Measurements from ENCODE around the gene DKK1.

The DKK1 gene

DNA sequence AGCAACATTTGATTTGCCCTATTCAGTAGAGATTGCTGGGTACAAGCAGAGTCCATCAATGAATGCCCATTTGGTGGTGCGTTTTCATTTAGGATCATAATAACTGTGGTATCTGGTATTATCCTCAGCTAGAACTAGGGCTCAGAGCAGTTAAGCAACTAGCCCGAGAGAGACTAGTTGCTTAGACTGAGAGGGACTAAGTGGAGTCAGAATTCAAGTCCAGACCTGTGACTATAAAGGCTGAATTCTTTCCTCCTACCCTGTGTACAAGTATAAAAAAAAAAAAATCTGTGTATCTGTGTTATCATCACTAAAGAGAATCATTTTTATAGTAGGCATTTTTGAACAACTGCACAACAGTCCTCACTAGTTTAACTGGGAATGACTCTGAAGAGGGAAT, 45.3 kb upstream of the DKK1 start:
- Histone ChIP-seq H3K27me3 (ENCODE audit: low read length) (no peaks in the 10 kb centered on the region), H3K4me3 (ENCODE audit: insufficient read depth, low read length, poor library complexity, severe bottlenecking) (no peak overlapping the region), H3K79me2 (ENCODE audit: insufficient read depth, low read length) (no peaks in the 10 kb centered on the region), H3K9ac (ENCODE audit: low read length) (no peak overlapping the region), H3K27ac (ENCODE audit: low read depth, low read length) (no peak overlapping the region), H3K4me2 (ENCODE audit: low read depth, low read length, poor library complexity, severe bottlenecking) (no peak overlapping the region), H3K9me2 (replicated peaks; ENCODE audit: insufficient read depth, low read length) (no peaks in the 10 kb centered on the region), H3K36me3 (ENCODE audit: low read length) (no peaks in the 10 kb centered on the region), H2AFZ (ENCODE audit: low read depth, low read length, severe bottlenecking) (no peak overlapping the region), H3F3A (ENCODE audit: insufficient read depth) (no peaks in the 10 kb centered on the region), H3K9me3 (ENCODE audit: insufficient read depth, low read length) (no peaks in the 10 kb centered on the region), H4K20me1 (ENCODE audit: low read depth, low read length) (no peaks in the 10 kb centered on the region)
- TF ChIP-seq, protein P1, sequence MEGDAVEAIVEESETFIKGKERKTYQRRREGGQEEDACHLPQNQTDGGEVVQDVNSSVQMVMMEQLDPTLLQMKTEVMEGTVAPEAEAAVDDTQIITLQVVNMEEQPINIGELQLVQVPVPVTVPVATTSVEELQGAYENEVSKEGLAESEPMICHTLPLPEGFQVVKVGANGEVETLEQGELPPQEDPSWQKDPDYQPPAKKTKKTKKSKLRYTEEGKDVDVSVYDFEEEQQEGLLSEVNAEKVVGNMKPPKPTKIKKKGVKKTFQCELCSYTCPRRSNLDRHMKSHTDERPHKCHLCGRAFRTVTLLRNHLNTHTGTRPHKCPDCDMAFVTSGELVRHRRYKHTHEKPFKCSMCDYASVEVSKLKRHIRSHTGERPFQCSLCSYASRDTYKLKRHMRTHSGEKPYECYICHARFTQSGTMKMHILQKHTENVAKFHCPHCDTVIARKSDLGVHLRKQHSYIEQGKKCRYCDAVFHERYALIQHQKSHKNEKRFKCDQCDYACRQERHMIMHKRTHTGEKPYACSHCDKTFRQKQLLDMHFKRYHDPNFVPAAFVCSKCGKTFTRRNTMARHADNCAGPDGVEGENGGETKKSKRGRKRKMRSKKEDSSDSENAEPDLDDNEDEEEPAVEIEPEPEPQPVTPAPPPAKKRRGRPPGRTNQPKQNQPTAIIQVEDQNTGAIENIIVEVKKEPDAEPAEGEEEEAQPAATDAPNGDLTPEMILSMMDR (IDR thresholded peaks at IDR 0.05; ENCODE audit: insufficient read depth, low read length, poor library complexity, severe bottlenecking): no peak
- no peak for TF ChIP-seq EZH2phosphoT487 (conservative IDR thresholded peaks at IDR 0.05; ENCODE audit: low read length)

- Histone ChIP-seq H3F3A (ENCODE audit: insufficient read depth) (no peaks in the 10 kb centered on the region), H3K79me2 (ENCODE audit: insufficient read depth, low read length) (no peaks in the 10 kb centered on the region)
- TF ChIP-seq, protein P1 (IDR thresholded peaks at IDR 0.05; ENCODE audit: insufficient read depth, low read length, poor library complexity, severe bottlenecking): no peak
- TF ChIP-seq EZH2phosphoT487 (conservative IDR thresholded peaks at IDR 0.05; ENCODE audit: low read length): no peak
Observed at GRCh38 chr10:52269233-52269632, 44.8 kb upstream of the DKK1 start.

GRCh38 chr10:52276163-52276562, 37.9 kb upstream of the DKK1 start:
- TF ChIP-seq, protein P1 (IDR thresholded peaks at IDR 0.05; ENCODE audit: insufficient read depth, low read length, poor library complexity, severe bottlenecking): no peak
- TF ChIP-seq EZH2phosphoT487 (conservative IDR thresholded peaks at IDR 0.05; ENCODE audit: low read length): no peak
- Histone ChIP-seq H3K79me2 (ENCODE audit: insufficient read depth, low read length) (no peaks in the 10 kb centered on the region), H3K9ac (ENCODE audit: low read length) (no peak overlapping the region), H3K27ac (ENCODE audit: low read depth, low read length) (no peak overlapping the region), H3F3A (ENCODE audit: insufficient read depth) (no peaks in the 10 kb centered on the region), H3K9me2 (replicated peaks; ENCODE audit: insufficient read depth, low read length) (no peaks in the 10 kb centered on the region), H3K9me3 (ENCODE audit: insufficient read depth, low read length) (peaks cover 5% of the 10 kb centered on the region; the same call in 1 of the 2 replicates), H3K27me3 (ENCODE audit: low read length) (no peaks in the 10 kb centered on the region), H3K36me3 (ENCODE audit: low read length) (no peaks in the 10 kb centered on the region), H3K4me3 (ENCODE audit: insufficient read depth, low read length, poor library complexity, severe bottlenecking) (no peak overlapping the region), H3K4me2 (ENCODE audit: low read depth, low read length, poor library complexity, severe bottlenecking) (no peak overlapping the region), H2AFZ (ENCODE audit: low read depth, low read length, severe bottlenecking) (no peak overlapping the region), H4K20me1 (ENCODE audit: low read depth, low read length) (no peaks in the 10 kb centered on the region)

More at GRCh38 chr10:52269233-52269632, 44.8 kb upstream of the DKK1 start:
- H3K9ac ChIP-seq (ENCODE audit: low read length): no peak overlapping the region
- H3K4me3 ChIP-seq (ENCODE audit: insufficient read depth, low read length, poor library complexity, severe bottlenecking): no peak overlapping the region
- no peak overlapping the region for H2AFZ ChIP-seq (ENCODE audit: low read depth, low read length, severe bottlenecking)
- no peaks in the 10 kb centered on the region for H4K20me1 ChIP-seq (ENCODE audit: low read depth, low read length)
- no peaks in the 10 kb centered on the region for H3K36me3 ChIP-seq (ENCODE audit: low read length)
- no peaks in the 10 kb centered on the region for H3K9me2 ChIP-seq (replicated peaks; ENCODE audit: insufficient read depth, low read length)
- H3K27me3 ChIP-seq (ENCODE audit: low read length): no peaks in the 10 kb centered on the region
- H3K4me2 ChIP-seq (ENCODE audit: low read depth, low read length, poor library complexity, severe bottlenecking): no peak overlapping the region
- H3K27ac ChIP-seq (ENCODE audit: low read depth, low read length): no peak overlapping the region
- H3K9me3 ChIP-seq (ENCODE audit: insufficient read depth, low read length): no peaks in the 10 kb centered on the region

Measured in SU-DHL-6 (cell line).